ENCODE data around the gene GCGR. TPM values are rescaled to one million over a fixed set of nuclear protein-coding genes. Genes with fewer than 3 reads are reported as not detected.

The GCGR gene
- total and polyA plus RNA-seq, 2 of the 13 experiments (the other 11 are each of a cell fraction or from before 2014, with no cell fraction given) = 0.04 to 0.13 TPM

DNA sequence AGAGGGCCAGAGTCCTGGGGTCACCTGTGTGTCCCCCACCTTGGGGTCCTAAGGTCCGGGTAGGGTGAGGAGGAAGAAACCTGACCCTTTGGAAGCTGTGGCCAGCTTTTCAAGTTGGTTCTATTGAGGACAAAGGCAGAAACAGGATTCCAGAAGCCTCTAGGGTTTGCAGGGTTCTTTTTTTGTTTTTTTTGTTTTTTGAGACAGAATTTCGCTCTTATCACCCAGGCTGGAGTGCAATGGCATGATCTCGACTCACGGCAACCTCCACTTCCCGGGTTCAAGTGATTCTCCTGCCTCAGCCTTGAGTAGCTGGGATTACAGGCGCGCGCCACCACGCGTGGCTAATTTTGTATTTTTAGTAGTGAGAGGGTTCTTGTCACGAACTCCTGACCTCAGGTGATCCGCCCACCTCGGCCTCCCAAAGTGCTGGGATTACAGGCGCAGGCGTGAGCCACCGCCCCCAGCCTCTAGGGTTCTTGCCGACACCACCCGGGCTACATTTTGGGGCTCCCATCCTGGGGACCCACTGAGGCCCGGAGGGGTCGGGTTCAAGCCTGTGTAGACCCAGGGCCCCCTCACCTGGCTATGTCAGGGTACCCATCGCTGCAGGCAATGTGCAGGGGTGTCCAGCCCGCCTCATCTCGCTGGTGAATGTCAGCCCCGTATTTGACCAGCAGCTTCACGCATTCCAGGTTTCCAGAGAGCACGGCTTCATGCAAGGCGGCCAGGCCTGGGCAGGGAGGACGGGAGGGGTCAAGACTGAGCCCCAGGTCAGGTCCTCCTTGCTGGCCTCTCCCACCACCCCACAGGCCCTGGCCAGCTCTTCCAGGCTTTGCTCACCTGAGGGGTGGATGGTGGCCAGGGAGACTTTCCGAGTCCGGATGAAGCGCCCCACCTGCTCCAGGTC, 30.2 kb downstream of the GCGR start (continued):
- peak; percentile 9 for TF ChIP-seq RBM39 (IDR thresholded peaks at IDR 0.05; ENCODE audit: low read depth, low read length, poor library complexity, severe bottlenecking)
- TF ChIP-seq SP1 (IDR thresholded peaks at IDR 0.05) = no peak
- no peak for TF ChIP-seq SP1 (CRISPR knock-in tag; IDR thresholded peaks at IDR 0.05)
- TF ChIP-seq PRPF4 (IDR thresholded peaks at IDR 0.05; ENCODE audit: low read depth, low read length, poor library complexity, severe bottlenecking) = peak; percentile 42
- TF ChIP-seq ZBTB42 (CRISPR knock-in tag; IDR thresholded peaks at IDR 0.05) = 0 out of 2 replicates have a peak, but pooled peaks have one; percentile 68
- no peak for TF ChIP-seq ZNF672 (CRISPR knock-in tag; IDR thresholded peaks at IDR 0.05)
- TF ChIP-seq ZNF703 (CRISPR knock-in tag; IDR thresholded peaks at IDR 0.05; ENCODE audit: borderline replicate concordance) = 0 out of 2 replicates have a peak, but pooled peaks have one; percentile 2
- peak; percentile 43; the same call in 1 of the 2 replicates for TF ChIP-seq MYC (CRISPR knock-in tag; IDR thresholded peaks at IDR 0.05; ENCODE audit: borderline replicate concordance)
- TF ChIP-seq CREB1 (IDR thresholded peaks at IDR 0.05) = no peak
- peak; percentile 54; the same call in 1 of the 2 replicates for TF ChIP-seq CREB1 (CRISPR knock-in tag; IDR thresholded peaks at IDR 0.05)
- no peak for TF ChIP-seq RFX5 (IDR thresholded peaks at IDR 0.05; ENCODE audit: low read depth, low read length)
- peak; percentile 16; the same call in 1 of the 2 replicates for TF ChIP-seq NCOR1 (IDR thresholded peaks at IDR 0.05; ENCODE audit: borderline replicate concordance, low read length)
- TF ChIP-seq, protein P1, sequence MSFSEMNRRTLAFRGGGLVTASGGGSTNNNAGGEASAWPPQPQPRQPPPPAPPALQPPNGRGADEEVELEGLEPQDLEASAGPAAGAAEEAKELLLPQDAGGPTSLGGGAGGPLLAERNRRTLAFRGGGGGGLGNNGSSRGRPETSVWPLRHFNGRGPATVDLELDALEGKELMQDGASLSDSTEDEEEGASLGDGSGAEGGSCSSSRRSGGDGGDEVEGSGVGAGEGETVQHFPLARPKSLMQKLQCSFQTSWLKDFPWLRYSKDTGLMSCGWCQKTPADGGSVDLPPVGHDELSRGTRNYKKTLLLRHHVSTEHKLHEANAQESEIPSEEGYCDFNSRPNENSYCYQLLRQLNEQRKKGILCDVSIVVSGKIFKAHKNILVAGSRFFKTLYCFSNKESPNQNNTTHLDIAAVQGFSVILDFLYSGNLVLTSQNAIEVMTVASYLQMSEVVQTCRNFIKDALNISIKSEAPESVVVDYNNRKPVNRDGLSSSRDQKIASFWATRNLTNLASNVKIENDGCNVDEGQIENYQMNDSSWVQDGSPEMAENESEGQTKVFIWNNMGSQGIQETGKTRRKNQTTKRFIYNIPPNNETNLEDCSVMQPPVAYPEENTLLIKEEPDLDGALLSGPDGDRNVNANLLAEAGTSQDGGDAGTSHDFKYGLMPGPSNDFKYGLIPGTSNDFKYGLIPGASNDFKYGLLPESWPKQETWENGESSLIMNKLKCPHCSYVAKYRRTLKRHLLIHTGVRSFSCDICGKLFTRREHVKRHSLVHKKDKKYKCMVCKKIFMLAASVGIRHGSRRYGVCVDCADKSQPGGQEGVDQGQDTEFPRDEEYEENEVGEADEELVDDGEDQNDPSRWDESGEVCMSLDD (CRISPR knock-in tag; IDR thresholded peaks at IDR 0.05; ENCODE audit: borderline replicate concordance) = peak; percentile 92
- no peak for TF ChIP-seq WIZ (CRISPR knock-in tag; IDR thresholded peaks at IDR 0.05)
- 0 out of 2 replicates have a peak, but pooled peaks have one; percentile 31 for TF ChIP-seq ZNF383 (CRISPR knock-in tag; IDR thresholded peaks at IDR 0.05; ENCODE audit: borderline replicate concordance)
- TF ChIP-seq MAFK (conservative IDR thresholded peaks at IDR 0.05 in 1 of 2, IDR thresholded peaks at IDR 0.05 in 1 of 2; ENCODE audit: low read length in 2 of 2) = no peak
- TF ChIP-seq TBL1XR1 (IDR thresholded peaks at IDR 0.05; ENCODE audit: borderline replicate concordance, low read length, partially characterized antibody) = no peak
- 0 out of 2 replicates have a peak, but pooled peaks have one; percentile 13 for TF ChIP-seq KDM3A (CRISPR knock-in tag; IDR thresholded peaks at IDR 0.05; ENCODE audit: low read depth)
- TF ChIP-seq RORA (CRISPR knock-in tag; IDR thresholded peaks at IDR 0.05) = no peak

Data from HepG2 (cell line).